Islet of Langerhans (tissue), 1 donor: Measurements from ENCODE around the gene ATG101.

Experiments used
- FAIRE-seq: peaks from one replicate; lab custom pipeline; 2011; peaks lifted over from hg19 to GRCh38; lab: Jason Lieb, UNC

Gene ATG101

DNA sequence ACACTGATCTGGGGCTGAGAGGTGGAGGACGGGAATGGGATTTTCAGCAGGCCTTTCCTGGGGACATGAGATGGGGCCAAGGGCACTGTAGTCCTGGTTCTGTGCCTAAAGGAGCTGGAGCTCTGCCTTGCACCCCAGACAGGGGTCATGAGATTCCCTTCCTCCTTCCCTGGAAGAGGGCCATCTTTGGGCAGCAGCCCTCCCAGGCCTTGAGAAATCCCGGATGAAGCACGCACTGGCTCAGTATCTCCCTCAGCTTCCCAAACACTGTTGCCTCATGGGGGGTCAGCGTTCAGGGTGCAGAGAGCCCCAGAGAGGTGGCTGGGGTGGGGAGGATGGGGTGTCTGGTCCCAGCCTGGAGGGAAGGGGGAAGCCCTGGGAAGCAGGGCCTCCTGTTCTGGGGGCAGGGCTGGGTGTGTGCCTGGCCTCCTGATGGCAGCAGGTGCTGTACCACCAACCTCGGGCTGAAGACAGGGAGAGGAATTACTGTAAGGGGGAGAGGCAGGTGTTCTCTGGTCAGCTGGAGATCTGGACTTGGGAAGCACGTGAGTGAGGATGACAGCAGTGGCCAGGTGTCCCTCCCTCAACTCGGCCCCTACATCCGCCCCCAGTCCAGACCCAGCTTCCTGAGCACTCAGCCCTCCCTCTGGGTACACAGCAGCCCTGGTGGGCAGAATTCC lies 26.9 kb upstream of the ATG101 start:
- FAIRE-seq = no peak

- FAIRE-seq = no peak
These were observed 26.2 kb upstream of the ATG101 start for GRCh38 chr12:52043386-52044212.

DNA sequence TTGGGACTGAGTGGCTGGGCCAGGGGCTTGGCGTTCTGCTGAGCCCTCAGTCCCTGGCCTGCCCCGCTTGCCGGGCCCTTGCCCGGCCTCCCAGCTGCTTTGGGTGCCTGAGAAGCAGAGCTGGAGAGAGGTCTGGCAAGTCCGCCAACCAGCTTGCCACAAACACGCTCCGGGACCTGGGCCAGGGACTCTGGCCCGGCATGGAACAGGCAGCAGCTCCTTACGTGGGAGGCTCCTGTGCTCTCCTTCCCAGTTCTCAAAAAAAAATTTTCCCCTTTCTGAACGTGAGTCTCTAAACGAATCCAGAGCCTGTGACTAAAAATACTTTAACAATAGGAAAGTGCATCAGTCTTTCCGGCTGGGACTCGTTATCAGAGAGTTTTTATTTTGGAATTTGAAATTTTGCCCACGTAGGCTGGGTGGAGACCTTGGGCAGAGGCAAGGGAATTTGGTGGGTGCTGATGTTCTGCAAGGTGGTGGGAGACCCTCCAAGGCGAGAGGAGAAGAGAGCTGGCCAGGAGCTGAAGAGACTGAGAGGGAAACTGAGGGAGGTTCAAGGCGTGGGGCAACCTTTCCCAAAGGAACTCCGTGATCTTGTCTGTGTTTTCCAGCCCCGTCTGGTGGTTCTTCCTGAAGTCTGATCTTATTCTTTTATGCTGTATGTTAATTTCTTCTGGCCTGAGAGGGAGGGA lies 25.3 kb upstream of the ATG101 start:
- FAIRE-seq = no peak

- FAIRE-seq = no peak
These were observed 24.0 kb upstream of the ATG101 start for GRCh38 chr12:52045794-52046199.

GRCh38 chr12:52046859-52047258 lies 22.9 kb upstream of the ATG101 start:
- no peak for FAIRE-seq

DNA sequence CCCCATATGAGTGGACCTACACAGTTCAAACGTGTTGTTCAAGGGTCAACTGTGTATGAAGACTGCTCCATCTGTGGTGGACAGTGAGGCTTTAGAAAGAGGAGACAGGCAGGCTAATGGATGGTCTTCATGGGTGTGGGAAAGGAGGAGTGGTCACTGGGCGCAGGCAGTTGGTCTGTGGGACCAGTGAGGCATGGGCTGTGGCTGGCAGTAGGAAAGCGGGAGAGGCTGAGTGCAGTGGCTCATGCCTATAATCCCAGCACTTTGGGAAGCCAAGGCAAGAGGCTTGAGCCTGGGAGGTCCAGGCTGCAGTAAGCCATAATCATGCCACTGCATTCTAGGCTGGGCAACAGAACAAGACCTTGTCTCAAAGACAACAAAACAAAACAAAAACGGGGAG lies 20.5 kb upstream of the ATG101 start:
- no peak for FAIRE-seq

GRCh38 chr12:52049688-52050087 lies 20.1 kb upstream of the ATG101 start:
- FAIRE-seq = no peak

GRCh38 chr12:52050116-52050757 lies 19.5 kb upstream of the ATG101 start:
- FAIRE-seq = no peak

- no peak for FAIRE-seq
These were observed 18.8 kb upstream of the ATG101 start, which contains the start of gene NR4A1 for GRCh38 chr12:52050758-52051541. NR4A1 (plus strand) TSS chr12:52051442; CDS start chr12:52054329, 2,887 bp downstream.

DNA sequence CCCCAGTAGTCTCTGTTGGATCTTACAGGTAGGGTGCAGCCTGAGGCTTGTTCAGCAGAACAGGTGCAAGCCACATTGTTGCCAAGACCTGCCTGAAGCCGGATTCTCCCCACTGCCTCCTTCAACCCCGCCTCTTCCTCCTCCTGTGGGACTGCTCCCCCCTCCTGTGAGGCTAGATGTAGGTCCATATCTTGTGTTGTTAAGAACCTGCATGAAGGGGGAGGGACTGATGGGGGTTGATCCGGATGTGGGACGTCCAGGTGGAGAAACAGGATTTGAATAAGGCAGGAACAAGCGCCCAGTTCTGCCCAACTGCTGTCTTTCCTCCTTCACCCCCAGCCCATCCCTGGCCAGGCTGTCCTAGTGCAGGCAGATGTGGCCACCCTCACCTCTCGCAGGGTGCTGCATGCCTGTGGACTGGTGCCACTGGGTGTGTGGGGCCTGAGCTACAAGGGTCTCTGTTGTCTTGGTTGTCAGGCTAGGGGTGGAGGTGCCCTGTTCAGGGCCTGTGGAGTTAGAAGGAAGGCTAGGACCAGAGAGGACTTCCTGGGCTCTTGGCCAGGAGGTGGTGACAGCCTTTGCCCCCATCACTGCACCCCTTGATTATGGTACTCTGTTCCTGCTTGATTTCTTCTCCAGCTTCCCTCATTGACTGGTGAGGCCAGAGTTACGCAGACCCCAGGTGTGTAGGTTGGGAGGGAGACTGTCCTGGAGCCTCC lies 17.2 kb upstream of the ATG101 start:
- FAIRE-seq = no peak

GRCh38 chr12:52053536-52054209 lies 16.1 kb upstream of the ATG101 start:
- no peak for FAIRE-seq

DNA sequence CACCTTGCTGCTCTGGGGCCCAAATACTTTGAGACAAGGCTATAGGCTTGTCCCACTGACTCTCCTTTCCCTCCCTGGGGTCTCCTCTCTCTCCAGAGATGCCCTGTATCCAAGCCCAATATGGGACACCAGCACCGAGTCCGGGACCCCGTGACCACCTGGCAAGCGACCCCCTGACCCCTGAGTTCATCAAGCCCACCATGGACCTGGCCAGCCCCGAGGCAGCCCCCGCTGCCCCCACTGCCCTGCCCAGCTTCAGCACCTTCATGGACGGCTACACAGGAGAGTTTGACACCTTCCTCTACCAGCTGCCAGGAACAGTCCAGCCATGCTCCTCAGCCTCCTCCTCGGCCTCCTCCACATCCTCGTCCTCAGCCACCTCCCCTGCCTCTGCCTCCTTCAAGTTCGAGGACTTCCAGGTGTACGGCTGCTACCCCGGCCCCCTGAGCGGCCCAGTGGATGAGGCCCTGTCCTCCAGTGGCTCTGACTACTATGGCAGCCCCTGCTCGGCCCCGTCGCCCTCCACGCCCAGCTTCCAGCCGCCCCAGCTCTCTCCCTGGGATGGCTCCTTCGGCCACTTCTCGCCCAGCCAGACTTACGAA lies 15.4 kb upstream of the ATG101 start:
- FAIRE-seq = no peak

DNA sequence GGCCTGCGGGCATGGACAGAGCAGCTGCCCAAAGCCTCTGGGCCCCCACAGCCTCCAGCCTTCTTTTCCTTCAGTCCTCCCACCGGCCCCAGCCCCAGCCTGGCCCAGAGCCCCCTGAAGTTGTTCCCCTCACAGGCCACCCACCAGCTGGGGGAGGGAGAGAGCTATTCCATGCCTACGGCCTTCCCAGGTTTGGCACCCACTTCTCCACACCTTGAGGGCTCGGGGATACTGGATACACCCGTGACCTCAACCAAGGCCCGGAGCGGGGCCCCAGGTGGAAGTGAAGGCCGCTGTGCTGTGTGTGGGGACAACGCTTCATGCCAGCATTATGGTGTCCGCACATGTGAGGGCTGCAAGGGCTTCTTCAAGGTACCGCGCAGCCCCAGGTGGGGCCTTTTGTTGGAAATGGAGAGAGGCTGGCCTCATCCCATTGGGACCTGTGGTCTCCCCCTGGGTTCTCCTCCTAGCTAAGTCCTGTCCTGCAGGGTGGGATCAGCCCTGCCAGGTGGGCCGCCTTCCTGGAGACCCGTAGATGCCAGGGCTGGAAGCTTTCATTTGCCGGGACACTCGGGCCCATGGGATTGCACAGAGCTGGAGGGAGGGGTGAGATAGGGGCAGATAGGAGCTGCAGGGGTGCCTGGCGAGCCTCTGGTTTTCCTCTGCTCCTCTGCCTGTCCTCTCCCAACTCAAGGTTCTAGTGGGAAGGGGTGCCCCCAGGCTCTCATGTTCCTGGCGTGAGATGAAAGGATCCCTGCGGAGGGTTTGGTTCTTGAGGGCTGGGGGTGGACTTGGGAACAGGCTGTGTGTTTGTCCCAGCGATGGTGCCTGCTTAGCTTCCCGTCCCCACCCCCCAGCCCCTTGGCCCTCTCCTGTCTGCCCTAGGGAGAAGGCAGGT lies 14.7 kb upstream of the ATG101 start:
- no peak for FAIRE-seq

GRCh38 chr12:52055731-52056711 lies 13.8 kb upstream of the ATG101 start:
- FAIRE-seq = no peak

- no peak for FAIRE-seq
These were observed 12.8 kb upstream of the ATG101 start for GRCh38 chr12:52056801-52057637.

- no peak for FAIRE-seq
These were observed 11.9 kb upstream of the ATG101 start for GRCh38 chr12:52057638-52058576.
